Nephron progenitor cell (in vitro differentiated cells): ENCODE results near the gene SOX4.

Experiments used
- DNase-seq: peaks from one replicate; pipeline ENCODE4 v3.0.0; 2021
- H3K27ac Mint-ChIP-seq: 2 replicates; pipeline ENCODE4 v1.8.0; 2021; ENCODE audit warnings: mild to moderate bottlenecking, moderate library complexity, mixed read lengths
- H3K27me3 Mint-ChIP-seq: 2 replicates; pipeline ENCODE4 v1.8.0; 2021; ENCODE audit warnings: mild to moderate bottlenecking, low read depth, mixed read lengths; ENCODE audit not compliant: poor library complexity
- H3K36me3 Mint-ChIP-seq: 2 replicates; pipeline ENCODE4 v1.8.0; 2021; ENCODE audit warnings: low read depth, mixed read lengths
- H3K4me1 Mint-ChIP-seq: 2 replicates; pipeline ENCODE4 v1.8.0; 2021; ENCODE audit warnings: mixed read lengths
- H3K4me3 Mint-ChIP-seq: 2 replicates; pipeline ENCODE4 v1.8.0; 2021; ENCODE audit warnings: mild to moderate bottlenecking, moderate library complexity, mixed read lengths
- H3K9me3 Mint-ChIP-seq: 2 replicates; pipeline ENCODE4 v1.8.0; 2021; ENCODE audit warnings: mild to moderate bottlenecking, moderate library complexity, mixed read lengths
- TF ChIP-seq, protein P1 (sequence below): fragments of 200-600 bp; sonication (generic); IDR thresholded peaks from 2 replicates; pipeline ENCODE4 v1.5.0; 2021; ENCODE audit warnings: antibody characterized with exemption

SOX4 gene

DNA sequence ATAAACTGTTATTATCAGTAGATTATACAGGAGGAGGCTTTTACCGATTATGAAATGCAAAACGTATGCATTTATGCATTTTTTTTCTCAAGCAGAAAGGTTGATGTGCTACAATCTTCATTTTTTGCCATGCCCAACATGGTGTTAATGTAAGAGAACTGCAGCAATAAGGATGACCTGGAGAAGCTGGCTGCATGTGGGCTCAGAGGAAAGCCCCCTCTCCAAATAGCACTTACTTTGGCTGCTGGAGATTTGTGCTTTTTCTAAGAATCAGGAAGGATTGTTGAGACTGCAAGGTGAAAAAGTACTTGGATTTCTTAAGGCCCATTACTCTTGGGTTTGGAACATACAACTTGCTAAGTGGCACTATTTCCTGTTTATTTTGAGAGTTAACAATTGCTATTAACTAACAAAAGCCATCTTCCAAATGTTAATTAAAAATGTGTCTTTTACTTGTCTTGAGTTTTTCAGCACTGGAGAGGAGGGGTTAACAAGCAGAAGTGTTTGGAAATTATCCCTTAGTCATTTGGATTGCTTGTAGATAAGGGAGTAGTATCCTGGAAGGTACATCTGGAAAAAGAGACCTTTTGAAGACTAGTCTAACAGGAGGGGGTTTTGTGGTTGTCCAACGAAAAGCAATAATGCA is 5.6 kb downstream of the SOX4 start:
- TF ChIP-seq, protein P1, sequence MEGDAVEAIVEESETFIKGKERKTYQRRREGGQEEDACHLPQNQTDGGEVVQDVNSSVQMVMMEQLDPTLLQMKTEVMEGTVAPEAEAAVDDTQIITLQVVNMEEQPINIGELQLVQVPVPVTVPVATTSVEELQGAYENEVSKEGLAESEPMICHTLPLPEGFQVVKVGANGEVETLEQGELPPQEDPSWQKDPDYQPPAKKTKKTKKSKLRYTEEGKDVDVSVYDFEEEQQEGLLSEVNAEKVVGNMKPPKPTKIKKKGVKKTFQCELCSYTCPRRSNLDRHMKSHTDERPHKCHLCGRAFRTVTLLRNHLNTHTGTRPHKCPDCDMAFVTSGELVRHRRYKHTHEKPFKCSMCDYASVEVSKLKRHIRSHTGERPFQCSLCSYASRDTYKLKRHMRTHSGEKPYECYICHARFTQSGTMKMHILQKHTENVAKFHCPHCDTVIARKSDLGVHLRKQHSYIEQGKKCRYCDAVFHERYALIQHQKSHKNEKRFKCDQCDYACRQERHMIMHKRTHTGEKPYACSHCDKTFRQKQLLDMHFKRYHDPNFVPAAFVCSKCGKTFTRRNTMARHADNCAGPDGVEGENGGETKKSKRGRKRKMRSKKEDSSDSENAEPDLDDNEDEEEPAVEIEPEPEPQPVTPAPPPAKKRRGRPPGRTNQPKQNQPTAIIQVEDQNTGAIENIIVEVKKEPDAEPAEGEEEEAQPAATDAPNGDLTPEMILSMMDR: no peak
- peaks cover 10% of the 10 kb centered on the region for H3K9me3 Mint-ChIP-seq
- DNase-seq: no peak
- peaks cover 45% of the 10 kb centered on the region for H3K4me1 Mint-ChIP-seq
- H3K27me3 Mint-ChIP-seq: peaks cover 8% of the 10 kb centered on the region
- H3K4me3 Mint-ChIP-seq: peak overlapping the region; percentile 99
- H3K36me3 Mint-ChIP-seq: peaks cover 66% of the 10 kb centered on the region
- H3K27ac Mint-ChIP-seq: peak overlapping the region; percentile 87

DNA sequence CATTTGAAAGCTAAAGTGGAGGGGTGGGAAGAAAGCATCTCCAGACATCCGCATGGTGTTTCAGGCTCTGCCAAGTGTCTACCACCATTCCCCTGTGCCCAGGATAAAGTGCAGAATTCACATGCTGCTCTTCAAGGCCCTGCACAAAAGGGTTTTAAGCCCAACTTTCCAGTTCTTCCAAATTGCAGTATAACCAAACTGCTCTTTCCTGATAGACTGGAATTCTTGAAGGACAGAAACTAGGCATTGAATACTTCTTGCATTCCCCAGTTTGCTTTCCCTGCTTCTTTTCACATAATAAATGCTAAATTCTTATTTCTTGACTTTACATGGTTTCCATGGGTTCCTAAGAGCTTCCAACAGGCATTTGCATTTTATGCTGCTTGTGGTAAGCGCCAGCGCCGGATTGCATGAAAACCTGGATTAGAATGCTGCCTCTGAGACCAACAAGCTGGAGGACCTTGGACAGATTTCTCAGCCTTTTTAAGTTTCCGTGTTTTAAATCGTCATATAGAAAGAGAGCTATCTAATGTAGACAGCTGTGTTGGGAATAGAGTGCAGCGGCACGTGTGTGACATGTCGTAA is 7.9 kb downstream of the SOX4 start:
- peaks cover 58% of the 10 kb centered on the region for H3K4me1 Mint-ChIP-seq
- no peak for DNase-seq

DNA sequence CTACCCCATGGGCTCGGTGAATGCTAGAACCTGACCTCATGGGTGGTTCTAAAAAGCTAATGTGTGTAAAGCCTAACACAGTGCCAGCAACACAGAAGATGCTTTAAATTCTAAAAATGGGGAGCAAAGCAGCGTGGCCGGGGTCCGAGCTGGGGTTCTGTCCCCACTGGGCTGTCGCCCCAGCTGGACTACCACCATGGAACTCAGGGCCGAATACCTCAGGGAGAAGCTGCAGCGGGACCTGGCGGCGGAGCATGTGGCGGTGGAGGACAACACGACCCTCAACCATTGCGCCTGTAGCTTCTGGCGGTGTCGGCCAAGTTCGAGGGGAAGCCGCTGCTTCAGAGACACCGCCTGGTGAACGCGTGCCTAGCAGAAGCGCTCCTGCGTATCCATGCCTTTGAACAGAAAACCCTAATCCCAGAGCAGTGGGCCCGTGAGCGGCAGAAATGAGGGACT is 8.4 kb downstream of the SOX4 start:
- Mint-ChIP-seq H3K4me3 (no peak overlapping the region), H3K4me1 (peaks cover 63% of the 10 kb centered on the region), H3K27me3 (no peaks in the 10 kb centered on the region), H3K9me3 (peaks cover 15% of the 10 kb centered on the region), H3K27ac (peak overlapping the region; percentile 88), H3K36me3 (peaks cover 58% of the 10 kb centered on the region)
- TF ChIP-seq, protein P1: no peak
- no peak for DNase-seq

More for the DNA sequence above, 7.9 kb downstream of the SOX4 start:
- Mint-ChIP-seq H3K27ac (peak overlapping the region; percentile 59), H3K36me3 (peaks cover 58% of the 10 kb centered on the region), H3K4me3 (no peak overlapping the region), H3K27me3 (peaks cover 4% of the 10 kb centered on the region), H3K9me3 (peaks cover 10% of the 10 kb centered on the region)
- TF ChIP-seq, protein P1: no peak

DNA sequence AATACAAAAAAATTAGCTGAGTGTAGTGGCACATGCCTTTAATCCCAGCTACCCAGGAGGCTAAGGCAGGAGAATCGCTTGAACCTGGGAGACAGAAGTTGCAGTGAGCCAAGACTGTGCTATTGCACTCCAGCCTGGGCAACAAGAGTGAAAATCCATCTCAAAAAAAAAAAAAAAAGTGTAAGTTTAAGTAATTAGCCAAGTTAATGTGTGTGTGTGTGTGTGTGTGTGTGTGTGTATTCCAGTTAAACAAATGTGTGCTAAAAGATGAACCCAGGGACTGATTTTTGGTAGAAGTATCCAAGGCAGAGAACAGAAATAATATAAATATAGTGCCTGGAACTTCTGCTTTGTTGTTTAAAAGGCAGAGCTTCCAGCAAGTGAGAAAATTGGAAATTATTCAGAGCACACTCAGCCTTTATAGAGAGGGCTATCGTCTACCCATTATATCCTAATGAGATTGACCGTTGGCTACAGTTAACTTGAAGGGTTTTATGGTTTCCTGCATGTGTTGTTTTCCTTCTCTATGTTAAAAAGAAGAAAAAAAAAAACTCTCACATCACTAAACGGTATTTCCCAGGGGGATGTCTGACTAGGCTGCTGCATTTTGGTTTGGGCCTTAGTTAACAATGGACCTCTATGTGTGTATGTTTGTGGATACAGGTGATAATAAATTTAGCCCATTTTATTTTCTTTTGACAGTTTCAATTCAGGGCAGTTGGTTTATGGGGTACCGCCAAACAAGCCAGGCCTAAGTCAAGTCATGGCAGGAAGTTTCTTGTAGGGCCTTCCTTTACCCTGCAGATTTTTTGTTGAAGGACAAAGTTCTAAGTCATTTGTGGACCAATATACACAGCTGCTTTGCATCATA is 9.8 kb downstream of the SOX4 start:
- peak overlapping the region; percentile 94 for H3K27ac Mint-ChIP-seq
- peaks cover 47% of the 10 kb centered on the region for H3K36me3 Mint-ChIP-seq
- no peaks in the 10 kb centered on the region for H3K27me3 Mint-ChIP-seq
- H3K4me3 Mint-ChIP-seq: no peak overlapping the region
- H3K4me1 Mint-ChIP-seq: peaks cover 63% of the 10 kb centered on the region
- peaks cover 20% of the 10 kb centered on the region for H3K9me3 Mint-ChIP-seq
- DNase-seq: no peak
- TF ChIP-seq, protein P1: no peak

DNA sequence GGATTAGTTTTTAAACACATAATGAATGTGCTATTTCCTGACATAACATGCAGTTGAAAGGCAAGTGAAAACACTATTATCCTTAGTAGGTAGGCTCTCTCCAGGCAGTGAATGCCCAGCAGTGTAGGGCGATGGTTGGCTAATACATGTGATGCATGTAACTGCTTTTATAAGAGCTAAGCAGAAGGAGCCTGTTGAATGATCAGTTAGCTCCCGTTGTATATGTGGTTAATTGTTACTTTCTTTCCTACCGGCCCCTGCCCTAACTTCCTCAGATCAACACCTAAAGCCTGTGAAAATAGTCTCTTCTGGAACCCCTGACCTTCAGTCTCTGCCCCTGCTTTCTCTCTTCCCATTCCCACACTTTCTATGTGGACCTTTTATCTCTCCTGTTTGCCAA is 10.5 kb downstream of the SOX4 start:
- H3K4me3 Mint-ChIP-seq: no peak overlapping the region
- peak overlapping the region; percentile 47 for H3K27ac Mint-ChIP-seq
- TF ChIP-seq, protein P1: no peak
- DNase-seq: no peak
- no peaks in the 10 kb centered on the region for H3K27me3 Mint-ChIP-seq
- peaks cover 26% of the 10 kb centered on the region for H3K9me3 Mint-ChIP-seq
- H3K36me3 Mint-ChIP-seq: peaks cover 45% of the 10 kb centered on the region
- H3K4me1 Mint-ChIP-seq: peaks cover 60% of the 10 kb centered on the region
